ENCODE results near the gene FBXW12.

DNA sequence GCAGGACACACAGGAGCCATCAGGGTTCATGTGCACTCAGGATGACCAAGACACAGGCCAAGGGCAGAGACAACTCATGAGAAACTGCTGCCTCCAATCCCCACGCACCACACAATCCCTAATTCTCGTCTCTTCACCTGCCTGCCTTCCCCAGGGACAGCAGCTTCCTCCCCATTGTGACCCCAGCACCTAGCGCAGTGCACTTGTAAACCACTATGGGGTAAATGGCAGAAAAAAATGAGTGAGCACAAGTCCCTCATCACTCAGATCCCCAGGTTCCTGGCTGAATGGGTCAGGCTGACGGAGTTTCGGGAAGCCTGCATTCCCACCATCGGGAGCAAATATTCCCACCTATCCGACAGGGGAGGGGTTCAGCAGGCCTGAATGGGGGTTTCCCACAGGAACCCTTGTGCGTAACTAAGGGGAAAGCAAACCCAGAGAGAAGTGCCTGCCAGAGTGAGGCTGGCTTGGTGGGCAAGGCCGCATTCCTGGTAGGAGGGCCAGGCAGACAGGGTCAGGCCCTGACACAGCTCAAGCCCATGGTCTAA, 39.1 kb downstream of the FBXW12 start:
- TF ChIP-seq, protein P1, sequence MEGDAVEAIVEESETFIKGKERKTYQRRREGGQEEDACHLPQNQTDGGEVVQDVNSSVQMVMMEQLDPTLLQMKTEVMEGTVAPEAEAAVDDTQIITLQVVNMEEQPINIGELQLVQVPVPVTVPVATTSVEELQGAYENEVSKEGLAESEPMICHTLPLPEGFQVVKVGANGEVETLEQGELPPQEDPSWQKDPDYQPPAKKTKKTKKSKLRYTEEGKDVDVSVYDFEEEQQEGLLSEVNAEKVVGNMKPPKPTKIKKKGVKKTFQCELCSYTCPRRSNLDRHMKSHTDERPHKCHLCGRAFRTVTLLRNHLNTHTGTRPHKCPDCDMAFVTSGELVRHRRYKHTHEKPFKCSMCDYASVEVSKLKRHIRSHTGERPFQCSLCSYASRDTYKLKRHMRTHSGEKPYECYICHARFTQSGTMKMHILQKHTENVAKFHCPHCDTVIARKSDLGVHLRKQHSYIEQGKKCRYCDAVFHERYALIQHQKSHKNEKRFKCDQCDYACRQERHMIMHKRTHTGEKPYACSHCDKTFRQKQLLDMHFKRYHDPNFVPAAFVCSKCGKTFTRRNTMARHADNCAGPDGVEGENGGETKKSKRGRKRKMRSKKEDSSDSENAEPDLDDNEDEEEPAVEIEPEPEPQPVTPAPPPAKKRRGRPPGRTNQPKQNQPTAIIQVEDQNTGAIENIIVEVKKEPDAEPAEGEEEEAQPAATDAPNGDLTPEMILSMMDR (IDR thresholded peaks at IDR 0.05; ENCODE audit: poor library complexity): no peak
- TF ChIP-seq EZH2 (IDR thresholded peaks at IDR 0.05; ENCODE audit: borderline replicate concordance) (no peak), EZH2phosphoT487 (IDR thresholded peaks at IDR 0.05; ENCODE audit: low read depth, severe bottlenecking, unreplicated experiment) (no peak)
